SK-N-SH (cell line): ENCODE data around the gene AIRE. TPM values are rescaled to one million over a fixed set of nuclear protein-coding genes. Genes with fewer than 3 reads are reported as not detected.

Experiments
- CTCF ChIA-PET: fragments of 300-600, 350-600 bp; formaldehyde crosslinking; extraction: SDS; loops from one replicate; lab custom pipeline; 2021; lab: Yijun Ruan, JAX
- POLR2A ChIA-PET: fragments of 350-600 bp; sonication (Branson Sonifier 250); formaldehyde crosslinking; extraction: SDS; loops from one replicate; lab custom pipeline; 2020; ENCODE audit warnings: antibody characterized with exemption, inconsistent platforms; lab: Yijun Ruan, JAX
- DNase-seq: peaks from one replicate; pipeline ENCODE4 v3.0.0; 2012
- H2AFZ ChIP-seq: fragments of 200-600 bp; sonication (generic); 2 replicates; pipeline ENCODE4 v1.8.1; 2016; ENCODE audit warnings: antibody characterized with exemption, mild to moderate bottlenecking, low read depth
- H3F3A ChIP-seq: fragments of 200-600 bp; sonication (generic); replicated peaks from 2 replicates; pipeline ENCODE3; 2016; ENCODE audit warnings: antibody characterized with exemption, mild to moderate bottlenecking; ENCODE audit not compliant: insufficient read depth
- H3K27ac ChIP-seq, 2 experiments: fragments of 200-500 bp in 1 of 2; fragments of 200-600 bp in 1 of 2; sonication (Bioruptor generic) in 1 of 2; sonication (generic), shearing (Covaris generic) in 1 of 2; 2 replicates each; pipeline versions ENCODE4 v1.5.1 to v1.6.1; 2014 to 2016; ENCODE audit warnings: low read depth in 2 of 2, inconsistent platforms in 1 of 2, low read length in 1 of 2, mild to moderate bottlenecking in 1 of 2, mixed read lengths in 1 of 2
- H3K27me3 ChIP-seq: fragments of 200-600 bp; sonication (generic), shearing (Covaris generic); 2 replicates; pipeline ENCODE4 v1.6.1; 2016; ENCODE audit warnings: mixed run types; ENCODE audit not compliant: insufficient read depth
- H3K36me3 ChIP-seq, 2 experiments: fragments of 200-500 bp in 1 of 2; fragments of 200-600 bp in 1 of 2; sonication (Bioruptor generic) in 1 of 2; sonication (generic) in 1 of 2; replicated peaks in 1 of 2; 2 replicates each; pipeline versions ENCODE3 to v1.5.1; 2014 to 2016; ENCODE audit warnings: low read length in 1 of 2, mild to moderate bottlenecking in 1 of 2; ENCODE audit not compliant: insufficient read depth in 2 of 2, control insufficient read depth in 1 of 2
- H3K4me1 ChIP-seq, 2 experiments: fragments of 200-500 bp in 1 of 2; fragments of 200-600 bp in 1 of 2; sonication (Bioruptor generic) in 1 of 2; sonication (generic), shearing (Covaris generic) in 1 of 2; 2 replicates each; pipeline versions ENCODE4 v1.5.1 to v1.6.1; 2014 to 2016; ENCODE audit warnings: low read depth in 1 of 2, low read length in 1 of 2, mixed run types in 1 of 2; ENCODE audit not compliant: insufficient read depth in 2 of 2, control insufficient read depth in 1 of 2
- H3K4me2 ChIP-seq: fragments of 200-600 bp; sonication (generic), shearing (Covaris generic); 2 replicates; pipeline ENCODE4 v1.6.1; 2017; ENCODE audit warnings: mixed run types
- H3K4me3 ChIP-seq, 2 experiments: fragments of 200-500 bp in 1 of 2; fragments of 200-600 bp in 1 of 2; sonication (Bioruptor generic) in 1 of 2; sonication (generic), shearing (Covaris generic) in 1 of 2; 2 replicates each; pipeline versions ENCODE4 v1.5.1 to v1.8.1; 2014 to 2016; ENCODE audit warnings: low read depth in 2 of 2, inconsistent platforms in 1 of 2, low read length in 1 of 2, mild to moderate bottlenecking in 1 of 2, mixed read lengths in 1 of 2, moderate library complexity in 1 of 2
- H3K79me2 ChIP-seq: fragments of 200-600 bp; sonication (generic); 2 replicates; pipeline ENCODE4 v1.8.1; 2017; ENCODE audit warnings: mild to moderate bottlenecking; ENCODE audit not compliant: insufficient read depth
- H3K9ac ChIP-seq: fragments of 200-600 bp; sonication (generic); 2 replicates; pipeline ENCODE4 v1.6.1; 2017; ENCODE audit warnings: mixed run types
- H3K9me2 ChIP-seq: fragments of 200-600 bp; sonication (generic); 2 replicates; pipeline ENCODE4 v1.6.1; 2017; ENCODE audit warnings: mixed run types
- H3K9me3 ChIP-seq: fragments of 200-600 bp; sonication (generic); 2 replicates; pipeline ENCODE4 v1.6.1; 2017; ENCODE audit warnings: mixed run types, mild to moderate bottlenecking, moderate library complexity
- H4K20me1 ChIP-seq: fragments of 200-600 bp; sonication (generic); 2 replicates; pipeline ENCODE4 v1.6.1; 2017; ENCODE audit warnings: mild to moderate bottlenecking, mixed run types; ENCODE audit not compliant: insufficient read depth
- ELF1 ChIP-seq: IDR thresholded peaks from 2 replicates; pipeline ENCODE4 v1.4.0; 2012
- FOSL2 ChIP-seq: IDR thresholded peaks from 2 replicates; pipeline ENCODE4 v1.4.0; 2012; ENCODE audit warnings: low read depth, mild to moderate bottlenecking, moderate library complexity, borderline replicate concordance
- FOXJ3 ChIP-seq: sonication (generic); formaldehyde crosslinking; IDR thresholded peaks from 2 replicates; pipeline ENCODE4 v1.5.1; 2020; ENCODE audit warnings: mild to moderate bottlenecking, missing genetic modification reagents
- FOXM1 ChIP-seq: IDR thresholded peaks from 2 replicates; pipeline ENCODE4 v1.4.0; 2012; ENCODE audit warnings: low read depth, mild to moderate bottlenecking
- GABPA ChIP-seq: IDR thresholded peaks from 2 replicates; pipeline ENCODE4 v1.4.0; 2012; ENCODE audit warnings: low read depth, mild to moderate bottlenecking
- MEF2A ChIP-seq: IDR thresholded peaks from 2 replicates; pipeline ENCODE4 v1.4.0; 2012; ENCODE audit warnings: low read depth, borderline replicate concordance
- MXI1 ChIP-seq: IDR thresholded peaks from 2 replicates; pipeline ENCODE4 v1.6.1; 2012; ENCODE audit warnings: mild to moderate bottlenecking, low read depth, low read length, improper control_type of control experiment
- NFIC ChIP-seq: IDR thresholded peaks from 2 replicates; pipeline ENCODE4 v1.4.0; 2012; ENCODE audit warnings: borderline replicate concordance
- POLR2AphosphoS5 ChIP-seq: IDR thresholded peaks from 2 replicates; pipeline ENCODE4 v1.6.1; 2012; ENCODE audit warnings: low read depth, low read length
- SIN3A ChIP-seq: IDR thresholded peaks from 2 replicates; pipeline ENCODE4 v1.6.1; 2012; ENCODE audit warnings: low read depth, mild to moderate bottlenecking, low read length, moderate library complexity, borderline replicate concordance
- SMC3 ChIP-seq: IDR thresholded peaks from 2 replicates; pipeline ENCODE4 v1.6.1; 2012; ENCODE audit warnings: low read depth, low read length, improper control_type of control experiment
- TCF12 ChIP-seq: IDR thresholded peaks from 2 replicates; pipeline ENCODE4 v1.4.0; 2012
- WGBS: methylation state at CpG from one replicate; pipeline ENCODE4 v1.1.6; 2017; ENCODE audit warnings: low lambda C conversion rate; 5-methylcytosine and 5-hydroxymethylcytosine counted together
- polyA plus RNA-seq, 3 experiments: library from polyadenylated mRNA; depleted of rRNA; stranded (reverse); fragments of >200 nt; gene quantifications; 2 replicates each; pipeline ENCODE4 v1.2.3, GENCODE V29; 2012
- TF ChIP-seq, protein P1 (sequence below): IDR thresholded peaks from 2 replicates; pipeline ENCODE4 v1.4.0; 2012; ENCODE audit warnings: low read depth, borderline replicate concordance
- TF ChIP-seq, protein P2 (sequence below): IDR thresholded peaks from 2 replicates; pipeline ENCODE4 v1.6.1; 2012; ENCODE audit warnings: mild to moderate bottlenecking, low read depth, low read length, moderate library complexity
- TF ChIP-seq, protein P3 (sequence below): IDR thresholded peaks from 2 replicates; pipeline ENCODE4 v1.4.0; 2012; ENCODE audit warnings: low read depth

Gene AIRE
- polyA plus RNA-seq, 1 of the 3 experiments (the other 2 are of a cell fraction) = not detected

DNA sequence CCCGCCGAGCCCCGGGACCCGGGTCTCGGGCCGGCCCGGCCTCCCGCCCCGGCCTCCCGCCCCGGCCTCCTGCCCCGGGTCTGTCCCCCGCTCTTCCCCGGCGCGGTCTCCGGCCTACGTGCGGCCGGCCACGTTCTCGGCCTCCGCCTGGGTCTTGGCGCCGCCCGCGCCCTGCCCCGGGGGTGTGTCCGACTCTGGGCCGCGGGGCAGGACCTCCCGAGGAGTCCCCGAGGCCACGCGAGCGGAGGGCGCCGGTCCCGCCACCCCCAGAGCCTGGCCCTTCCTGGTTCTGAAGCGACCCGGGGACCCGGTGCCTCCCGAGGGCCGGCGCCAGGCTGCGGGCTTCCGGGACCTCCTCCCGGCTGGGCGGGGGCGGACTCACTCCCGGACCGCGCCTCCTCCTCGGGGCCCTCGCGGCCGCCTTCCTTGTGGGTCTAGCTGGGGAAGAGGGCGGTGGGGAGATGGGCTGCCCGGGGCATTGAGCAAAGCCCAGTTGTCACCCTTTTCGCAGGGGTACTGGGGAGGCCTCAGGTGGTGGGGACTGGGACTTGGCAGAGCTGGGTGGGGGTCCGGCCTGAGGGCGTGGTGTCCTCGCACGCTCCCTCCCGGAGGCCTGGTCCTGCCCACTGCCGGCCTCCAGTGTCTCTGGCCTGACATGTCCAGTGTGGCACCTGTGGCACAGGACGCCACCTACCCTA, 14.7 kb downstream of the AIRE start:
- Histone ChIP-seq H3K4me3 (peak overlapping the region; percentile 76 to 77), H3K79me2 (peaks cover 53% of the 10 kb centered on the region), H2AFZ (no peak overlapping the region), H4K20me1 (peaks cover 43% of the 10 kb centered on the region)
- peak; percentile 89 for DNase-seq
- POLR2A ChIA-PET = interaction anchor here (0.9 kb wide), 1 partner anchor 38 kb away, joined by 3 read pairs; no protein-coding TSS in a partner anchor
- no peak for TF ChIP-seq TCF12
- TF ChIP-seq FOXM1 = no peak
- no peak for TF ChIP-seq SIN3A
- TF ChIP-seq FOXJ3 (CRISPR knock-in tag) = no peak
- no peak for TF ChIP-seq POLR2AphosphoS5
- peak; percentile 62 for TF ChIP-seq ELF1
- TF ChIP-seq, all 33 proteins: peak for 1
- Histone ChIP-seq H3K4me1 (peaks cover 3 to 23% of the 10 kb centered on the region in 2 experiments; a peak in 1 of 4 replicates), H3K9me2 (no peaks in the 10 kb centered on the region), H3K36me3 (no peaks in the 10 kb centered on the region), H3K4me2 (peak overlapping the region; percentile 97), H3K9me3 (no peaks in the 10 kb centered on the region), H3F3A (no peaks in the 10 kb centered on the region), H3K9ac (peak overlapping the region; percentile 81), H3K27ac (peak overlapping the region; percentile 40 to 62; a peak in 3 of 4 replicates), H3K27me3 (no peaks in the 10 kb centered on the region)
- 15% methylated on average over 10 of the region's 67 CpGs for WGBS
- CTCF ChIA-PET = interaction anchor here (2.1 kb wide), 1 partner anchor 37 kb away, joined by 9 read pairs; no protein-coding TSS in a partner anchor

DNA sequence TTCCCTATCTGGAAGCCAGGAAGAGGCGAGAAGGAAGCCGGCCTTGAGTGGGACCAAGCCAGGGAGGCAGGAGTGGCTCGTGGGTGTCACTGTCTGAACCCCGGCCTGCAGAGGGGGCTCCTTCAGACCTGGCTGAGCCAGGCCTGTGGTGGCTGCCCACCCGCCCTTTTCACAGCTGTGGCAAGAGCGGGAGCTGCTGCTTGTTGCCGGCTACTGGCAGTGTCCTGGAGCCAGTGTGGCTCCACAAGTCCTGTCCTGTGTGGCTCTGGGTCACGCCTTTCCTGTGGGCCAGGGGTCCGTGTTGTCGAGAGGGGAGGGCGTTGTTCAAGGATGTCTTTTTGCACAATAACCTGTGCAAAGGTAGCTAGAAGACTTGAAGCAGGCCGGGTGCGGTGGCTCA, 15.5 kb downstream of the AIRE start:
- Histone ChIP-seq H2AFZ (no peak overlapping the region), H3K4me1 (peaks cover 3 to 23% of the 10 kb centered on the region in 2 experiments; a peak in 1 of 4 replicates), H3K4me2 (peak overlapping the region; percentile 97), H3K9me2 (no peaks in the 10 kb centered on the region), H3K36me3 (no peaks in the 10 kb centered on the region), H3K27ac (no peak overlapping the region), H3F3A (no peaks in the 10 kb centered on the region), H3K79me2 (peaks cover 60% of the 10 kb centered on the region), H4K20me1 (peaks cover 50% of the 10 kb centered on the region), H3K9me3 (no peaks in the 10 kb centered on the region), H3K9ac (peak overlapping the region; percentile 81), H3K27me3 (no peaks in the 10 kb centered on the region), H3K4me3 (peak overlapping the region; percentile 76 to 77)
- no peak for TF ChIP-seq NFIC
- TF ChIP-seq, protein P1, sequence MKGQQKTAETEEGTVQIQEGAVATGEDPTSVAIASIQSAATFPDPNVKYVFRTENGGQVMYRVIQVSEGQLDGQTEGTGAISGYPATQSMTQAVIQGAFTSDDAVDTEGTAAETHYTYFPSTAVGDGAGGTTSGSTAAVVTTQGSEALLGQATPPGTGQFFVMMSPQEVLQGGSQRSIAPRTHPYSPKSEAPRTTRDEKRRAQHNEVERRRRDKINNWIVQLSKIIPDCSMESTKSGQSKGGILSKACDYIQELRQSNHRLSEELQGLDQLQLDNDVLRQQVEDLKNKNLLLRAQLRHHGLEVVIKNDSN = no peak
- no peak for TF ChIP-seq GABPA
- no peak for TF ChIP-seq MXI1
- TF ChIP-seq, protein P2, sequence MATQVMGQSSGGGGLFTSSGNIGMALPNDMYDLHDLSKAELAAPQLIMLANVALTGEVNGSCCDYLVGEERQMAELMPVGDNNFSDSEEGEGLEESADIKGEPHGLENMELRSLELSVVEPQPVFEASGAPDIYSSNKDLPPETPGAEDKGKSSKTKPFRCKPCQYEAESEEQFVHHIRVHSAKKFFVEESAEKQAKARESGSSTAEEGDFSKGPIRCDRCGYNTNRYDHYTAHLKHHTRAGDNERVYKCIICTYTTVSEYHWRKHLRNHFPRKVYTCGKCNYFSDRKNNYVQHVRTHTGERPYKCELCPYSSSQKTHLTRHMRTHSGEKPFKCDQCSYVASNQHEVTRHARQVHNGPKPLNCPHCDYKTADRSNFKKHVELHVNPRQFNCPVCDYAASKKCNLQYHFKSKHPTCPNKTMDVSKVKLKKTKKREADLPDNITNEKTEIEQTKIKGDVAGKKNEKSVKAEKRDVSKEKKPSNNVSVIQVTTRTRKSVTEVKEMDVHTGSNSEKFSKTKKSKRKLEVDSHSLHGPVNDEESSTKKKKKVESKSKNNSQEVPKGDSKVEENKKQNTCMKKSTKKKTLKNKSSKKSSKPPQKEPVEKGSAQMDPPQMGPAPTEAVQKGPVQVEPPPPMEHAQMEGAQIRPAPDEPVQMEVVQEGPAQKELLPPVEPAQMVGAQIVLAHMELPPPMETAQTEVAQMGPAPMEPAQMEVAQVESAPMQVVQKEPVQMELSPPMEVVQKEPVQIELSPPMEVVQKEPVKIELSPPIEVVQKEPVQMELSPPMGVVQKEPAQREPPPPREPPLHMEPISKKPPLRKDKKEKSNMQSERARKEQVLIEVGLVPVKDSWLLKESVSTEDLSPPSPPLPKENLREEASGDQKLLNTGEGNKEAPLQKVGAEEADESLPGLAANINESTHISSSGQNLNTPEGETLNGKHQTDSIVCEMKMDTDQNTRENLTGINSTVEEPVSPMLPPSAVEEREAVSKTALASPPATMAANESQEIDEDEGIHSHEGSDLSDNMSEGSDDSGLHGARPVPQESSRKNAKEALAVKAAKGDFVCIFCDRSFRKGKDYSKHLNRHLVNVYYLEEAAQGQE = no peak
- no peak for TF ChIP-seq SIN3A
- TF ChIP-seq SMC3 = no peak
- TF ChIP-seq, protein P3, sequence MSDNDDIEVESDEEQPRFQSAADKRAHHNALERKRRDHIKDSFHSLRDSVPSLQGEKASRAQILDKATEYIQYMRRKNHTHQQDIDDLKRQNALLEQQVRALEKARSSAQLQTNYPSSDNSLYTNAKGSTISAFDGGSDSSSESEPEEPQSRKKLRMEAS = no peak
- no peak for TF ChIP-seq FOSL2
- TF ChIP-seq POLR2AphosphoS5 = no peak
- no peak for TF ChIP-seq MEF2A
- ChIA-PET POLR2A (no interaction called here), CTCF (interaction anchor here (2.1 kb wide), 1 partner anchor 37 kb away, joined by 9 read pairs; no protein-coding TSS in a partner anchor)
- 99% methylated on average over 12 of the region's 13 CpGs for WGBS
- no peak for DNase-seq
